Heart left ventricle (tissue), 16 donors: ENCODE results near the gene INPP5D. TPM values are rescaled to one million over a fixed set of nuclear protein-coding genes. Genes with fewer than 3 reads are reported as not detected.

Experiments
- ATAC-seq, 4 donors: fragments of 200-7000 bp; cut with Tn5 transposase; one replicate each; pipeline ENCODE4 v1.9.1; 2020 to 2022; ENCODE audit warnings: moderate library complexity in 4 of 4, mild to moderate bottlenecking in 3 of 4, moderate number of reproducible peaks in 1 of 4
- DNase-seq, 5 donors: peaks; one replicate each; pipeline ENCODE4 v3.0.0-alpha.2; 2020
- H3K27ac ChIP-seq, 12 donors: fragments of 200-600 bp; sonication (generic) in 4 of 12; one replicate each; pipeline versions ENCODE4 v1.5.0 to v1.8.0; 2016 to 2022; ENCODE audit warnings: mild to moderate bottlenecking in 2 of 12
- H3K27me3 ChIP-seq, 9 donors: fragments of 200-600 bp; sonication (generic) in 2 of 9; one replicate each; pipeline versions ENCODE4 v1.5.1 to v1.8.0; 2016 to 2022; ENCODE audit warnings: mild to moderate bottlenecking in 3 of 9
- H3K36me3 ChIP-seq, 9 donors: fragments of 200-600 bp; sonication (generic) in 2 of 9; one replicate each; pipeline versions ENCODE4 v1.5.0 to v1.8.0; 2018 to 2022; ENCODE audit warnings: mild to moderate bottlenecking in 2 of 9
- H3K4me1 ChIP-seq, 12 donors: fragments of 200-600 bp; sonication (generic) in 4 of 12; one replicate each; pipeline versions ENCODE4 v1.5.0 to v1.8.0; 2016 to 2022; ENCODE audit warnings: mild to moderate bottlenecking in 3 of 12
- H3K4me3 ChIP-seq, 12 donors: fragments of 200-600 bp; sonication (generic) in 4 of 12; one replicate each; pipeline versions ENCODE4 v1.5.0 to v1.8.0; 2017 to 2022; ENCODE audit warnings: mild to moderate bottlenecking in 9 of 12, moderate library complexity in 4 of 12
- H3K9me3 ChIP-seq, 12 donors: fragments of 200-600 bp; sonication (generic) in 4 of 12; one replicate each; pipeline versions ENCODE4 v1.5.0 to v1.8.0; 2016 to 2022; ENCODE audit warnings: mild to moderate bottlenecking in 1 of 12
- POLR2A ChIP-seq, 2 donors: fragments of 450-650 bp; IDR thresholded peaks; one replicate each; pipeline ENCODE4 v1.6.1; 2017; ENCODE audit warnings: antibody characterized with exemption in 2 of 2, mild to moderate bottlenecking in 2 of 2, moderate library complexity in 2 of 2
- WGBS, 4 donors: extraction: QIAGEN DNeasy Blood & Tissue Kit in 2 of 4; methylation state at CpG; one replicate each; pipeline versions ENCODE4 v1.1.5 to v1.1.7; 2013 to 2018; 5-methylcytosine and 5-hydroxymethylcytosine counted together
- intact Hi-C, 10 donors: fragments of 100-400 bp; cut with DNase I; formaldehyde crosslinking; loops; one replicate each; pipeline versions ENCODE4 v1.11.1 to v1.14.2; 2022
- polyA plus RNA-seq, 2 donors: library from polyadenylated mRNA; stranded (reverse); fragments of 200-250 nt; gene quantifications; one replicate each; pipeline ENCODE4 v1.2.3, GENCODE V29; 2013
- total RNA-seq, 9 donors: library from RNA; depleted of rRNA in 2 of 9; stranded (reverse); fragments of >200 nt in 2 of 9; fragmentation: NEBNext Ultra II Directional in 3 of 9; extraction: Animal tissue kit (Norgen Biotek cat#: 25700) in 3 of 9; gene quantifications; one replicate each; pipeline versions ENCODE4 v1.1.0 to v1.2.4, GENCODE V29; 2016 to 2023
- TF ChIP-seq, protein P1 (sequence below), 12 donors: fragments of 200-600 bp; sonication (generic) in 4 of 12; IDR thresholded peaks; one replicate each; pipeline versions ENCODE4 v1.5.0 to v1.8.0; 2018 to 2022; ENCODE audit warnings: antibody characterized with exemption in 12 of 12, mild to moderate bottlenecking in 5 of 12
- donor health status: ischemic (EF 13 %, LVEDD 7.1; RV severe dilation, severe dysfunction).
- donor health status: healthy with polysubstance abuse.
- donor health status: DM: no; HTN: yes; CAD: no.
- donor health status: DM: no; HTN: no; CAD: no.
- donor health status: ischemic (EF 25% LVEDD 6.9; RV normal size, moderate dysfunction).
- donor health status: ischemic (EF 25% LVEDD 5.7; RV mildly dilated, moderate dysfunction).
- donor health status: healthy.
- donor health status: DM: yes; HTN: yes; CAD: no.
- donor health status: ischemic (EF 35%, LVEDD 5.7; RV mildly dilated, moderate dysfunction).
- donor health status: nonischemic (EF 11% LVEDD 7.7; RV severe dilation, severe dysfunction).
- donor health status: DM: yes; HTN: yes; CAD: no.
- donor health status: PGD.
- donor health status: ischemic (EF 29% LVEDD 5.4; RV normal size, mild dysfunction).
- donor health status: nonischemic (EF 23%, LVEDD 6.1; RV moderate dilation, normal function).

The INPP5D gene
- total and polyA plus RNA-seq, 11 donors = 2.8 to 29.1 (median 4.9) TPM

DNA sequence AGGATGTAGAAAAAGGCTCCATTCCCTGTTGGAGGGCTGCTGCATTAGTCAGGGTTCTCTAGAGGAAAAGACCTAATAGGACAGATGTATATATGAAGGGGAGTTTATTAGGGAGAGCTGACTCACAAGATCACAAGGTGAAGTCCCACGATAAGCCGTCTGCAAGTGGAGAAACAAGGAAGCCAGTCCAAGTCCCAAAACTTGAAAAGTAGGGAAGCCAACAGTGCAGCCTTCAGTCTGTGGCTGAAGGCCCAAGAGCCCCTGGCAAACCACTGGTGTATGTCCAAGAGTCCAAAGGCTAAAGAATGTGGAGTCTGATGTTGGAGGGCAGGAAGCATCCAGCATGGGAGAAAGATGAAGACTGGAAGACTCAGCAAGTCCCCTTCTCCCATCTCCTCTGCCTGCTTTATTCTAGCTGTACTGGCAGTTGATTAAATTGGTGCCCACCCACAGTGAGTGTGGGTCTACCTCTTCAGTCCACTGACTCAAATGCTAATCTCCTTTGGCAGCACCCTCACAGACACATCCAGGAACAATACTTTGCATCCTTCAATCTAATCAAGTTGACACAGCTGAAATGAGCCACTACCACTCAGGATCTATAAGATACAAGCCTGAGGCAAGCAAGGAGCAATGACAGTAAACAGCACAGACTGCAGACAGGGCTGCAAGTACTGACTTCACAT, 161.4 kb downstream of the INPP5D start:
- no peak for TF ChIP-seq POLR2A (IDR thresholded peaks at IDR 0.05)
- TF ChIP-seq, protein P1, sequence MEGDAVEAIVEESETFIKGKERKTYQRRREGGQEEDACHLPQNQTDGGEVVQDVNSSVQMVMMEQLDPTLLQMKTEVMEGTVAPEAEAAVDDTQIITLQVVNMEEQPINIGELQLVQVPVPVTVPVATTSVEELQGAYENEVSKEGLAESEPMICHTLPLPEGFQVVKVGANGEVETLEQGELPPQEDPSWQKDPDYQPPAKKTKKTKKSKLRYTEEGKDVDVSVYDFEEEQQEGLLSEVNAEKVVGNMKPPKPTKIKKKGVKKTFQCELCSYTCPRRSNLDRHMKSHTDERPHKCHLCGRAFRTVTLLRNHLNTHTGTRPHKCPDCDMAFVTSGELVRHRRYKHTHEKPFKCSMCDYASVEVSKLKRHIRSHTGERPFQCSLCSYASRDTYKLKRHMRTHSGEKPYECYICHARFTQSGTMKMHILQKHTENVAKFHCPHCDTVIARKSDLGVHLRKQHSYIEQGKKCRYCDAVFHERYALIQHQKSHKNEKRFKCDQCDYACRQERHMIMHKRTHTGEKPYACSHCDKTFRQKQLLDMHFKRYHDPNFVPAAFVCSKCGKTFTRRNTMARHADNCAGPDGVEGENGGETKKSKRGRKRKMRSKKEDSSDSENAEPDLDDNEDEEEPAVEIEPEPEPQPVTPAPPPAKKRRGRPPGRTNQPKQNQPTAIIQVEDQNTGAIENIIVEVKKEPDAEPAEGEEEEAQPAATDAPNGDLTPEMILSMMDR (IDR thresholded peaks at IDR 0.05) = no peak

DNA sequence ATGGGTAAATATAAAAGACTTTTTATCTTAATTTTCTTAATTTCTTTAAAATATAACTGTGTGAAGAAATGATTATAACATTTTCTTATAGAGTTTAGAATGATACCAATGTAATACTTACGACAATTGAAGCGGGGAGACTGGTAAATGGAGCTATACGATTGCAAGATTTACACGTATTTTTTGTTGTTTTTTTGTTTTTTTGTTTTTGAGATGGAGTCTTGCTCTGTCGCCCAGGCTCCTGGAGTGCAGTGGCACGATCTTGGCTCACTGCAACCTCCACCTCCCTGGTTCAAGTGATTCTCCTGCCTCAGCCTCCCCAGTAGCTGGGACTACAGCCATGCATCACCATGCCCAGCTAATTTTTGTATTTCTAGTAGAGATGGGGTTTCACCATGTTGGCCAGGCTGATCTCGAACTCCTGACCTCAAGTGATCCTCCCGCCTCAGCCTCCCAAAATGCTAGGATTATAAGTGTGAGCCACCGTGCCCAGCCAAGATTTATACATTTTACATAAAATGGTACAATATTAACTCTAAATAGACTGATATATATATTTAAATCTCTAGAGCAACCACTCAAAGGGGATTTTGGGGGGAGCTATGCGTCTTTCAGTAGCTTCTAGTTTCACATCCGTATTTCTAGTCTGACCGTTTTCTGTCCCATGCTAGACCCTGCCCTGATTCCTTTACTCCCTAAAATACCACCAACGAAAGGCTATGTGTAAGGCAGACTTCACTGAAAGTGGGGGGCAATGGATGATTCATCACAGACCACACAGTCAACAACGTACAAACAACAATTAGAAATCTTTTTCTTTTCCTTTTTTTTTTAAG, 163.1 kb downstream of the INPP5D start:
- Histone ChIP-seq H3K4me3 (no peak overlapping the region), H3K27ac (no peak overlapping the region), H3K9me3 (no peaks in the 10 kb centered on the region), H3K36me3 (no peaks in the 10 kb centered on the region), H3K4me1 (no peaks in the 10 kb centered on the region), H3K27me3 (no peaks in the 10 kb centered on the region)
- 87 to 89% (median 88%) methylated on average over 14 of the region's 14 CpGs for WGBS, 4 donors
- intact Hi-C loops = no loop called here
- ATAC-seq = no peak
- TF ChIP-seq, protein P1 (IDR thresholded peaks at IDR 0.05) = no peak
- TF ChIP-seq POLR2A (IDR thresholded peaks at IDR 0.05) = no peak
- no peak for DNase-seq

More for the DNA sequence above, 161.4 kb downstream of the INPP5D start:
- DNase-seq (no peak), ATAC-seq (no peak)
- no peak overlapping the region for H3K27ac ChIP-seq
- intact Hi-C loops = no loop called here
- no peaks in the 10 kb centered on the region for H3K9me3 ChIP-seq
- no peaks in the 10 kb centered on the region for H3K36me3 ChIP-seq
- 59 to 79% (median 61%) methylated on average over 2 of the region's 2 CpGs for WGBS, 4 donors
- no peaks in the 10 kb centered on the region for H3K4me1 ChIP-seq
- H3K27me3 ChIP-seq = no peaks in the 10 kb centered on the region
- H3K4me3 ChIP-seq = no peak overlapping the region

DNA sequence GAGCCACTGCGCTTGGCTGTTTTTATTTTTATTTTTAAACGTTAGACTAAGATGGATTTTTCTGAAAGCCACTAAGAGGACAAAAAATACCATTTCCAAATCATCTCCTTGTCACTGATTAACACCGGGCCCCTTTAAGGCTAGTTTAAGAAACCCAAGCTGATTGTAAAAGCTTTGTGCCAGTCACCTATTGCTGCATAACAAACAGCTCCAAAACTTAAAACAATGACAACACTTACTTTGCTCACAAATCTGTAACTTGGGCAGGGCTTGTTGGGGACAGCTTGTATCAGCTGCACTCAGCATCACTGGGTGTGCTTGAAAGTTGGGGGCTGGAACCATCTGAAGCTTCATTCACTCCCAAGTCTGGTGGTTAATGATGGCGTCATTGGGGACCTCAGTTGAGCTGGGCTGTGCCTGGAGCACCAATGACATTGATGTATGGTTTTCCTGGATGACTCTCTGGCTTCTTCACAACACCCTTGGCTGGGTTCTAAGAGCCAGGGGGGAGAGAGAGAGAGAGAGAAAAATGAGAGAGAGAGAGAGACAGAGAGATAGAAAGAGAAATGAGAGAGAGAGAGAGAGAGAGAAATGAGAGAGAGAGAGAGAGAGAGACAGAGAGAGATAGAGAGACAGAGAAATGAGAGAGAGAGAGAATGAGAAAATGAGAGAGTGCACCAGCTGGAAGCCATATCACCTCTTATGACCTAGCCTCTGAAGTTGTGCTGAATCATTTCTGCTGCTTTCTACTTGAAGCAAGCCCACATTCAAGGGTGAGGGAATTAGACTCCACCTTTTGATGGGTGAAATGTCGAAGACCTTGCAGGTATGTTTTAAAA, 165.3 kb downstream of the INPP5D start:
- Histone ChIP-seq H3K9me3 (no peaks in the 10 kb centered on the region), H3K4me1 (no peaks in the 10 kb centered on the region), H3K4me3 (no peak overlapping the region), H3K27me3 (no peaks in the 10 kb centered on the region), H3K36me3 (no peaks in the 10 kb centered on the region), H3K27ac (no peak overlapping the region)
- TF ChIP-seq, protein P1 (IDR thresholded peaks at IDR 0.05) = no peak
- TF ChIP-seq POLR2A (IDR thresholded peaks at IDR 0.05) = no peak
- 84 to 87% (median 84%) methylated on average over 5 of the region's 5 CpGs for WGBS, 4 donors
- ATAC-seq (no peak), DNase-seq (no peak)
- intact Hi-C loops = no loop called here
